GM12874 (cell line): ENCODE data around the gene CMTM6.

Experiments
- CTCF ChIP-seq: IDR thresholded peaks from 2 replicates; pipeline ENCODE4 v1.5.1; 2011; ENCODE audit warnings: low read depth, mild to moderate bottlenecking, control low read depth, low read length, moderate library complexity; ENCODE audit not compliant: insufficient read depth

The CMTM6 gene

DNA sequence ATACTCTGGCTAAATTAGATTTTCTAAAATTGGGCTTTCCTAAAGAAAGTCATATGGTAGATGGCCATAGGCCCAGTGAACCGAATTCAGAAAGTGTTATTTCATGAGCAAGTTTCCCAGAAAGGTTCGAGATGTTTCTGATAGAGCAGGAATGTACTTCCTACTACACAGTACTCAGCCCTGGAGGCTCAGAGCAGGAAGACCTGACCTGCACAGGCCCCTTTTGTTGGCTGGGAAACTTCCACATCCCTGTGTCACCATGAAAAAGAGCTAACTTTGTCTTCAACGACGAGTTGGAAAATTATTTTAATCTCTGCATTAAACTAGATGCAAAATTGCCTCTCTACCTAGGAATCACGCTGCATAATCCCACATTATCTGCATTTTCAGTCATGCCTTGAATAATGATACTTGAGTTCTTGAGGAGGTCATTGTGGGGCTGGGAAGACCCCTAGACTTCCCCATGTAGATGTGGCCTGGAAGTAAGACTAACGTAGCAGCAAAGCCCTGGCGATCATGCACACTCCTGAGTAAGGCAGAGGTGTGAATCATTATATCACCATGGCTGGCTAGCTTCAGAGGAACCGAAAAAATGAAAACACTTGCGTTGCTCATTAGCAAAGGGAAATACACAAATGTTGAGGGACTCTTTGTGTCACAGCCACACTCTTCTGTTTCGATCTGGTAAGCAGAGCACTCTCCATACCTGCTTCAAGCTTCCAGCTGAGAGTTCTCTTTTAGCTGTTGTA is 63.9 kb downstream of the CMTM6 start:
- TF ChIP-seq CTCF: no peak

DNA sequence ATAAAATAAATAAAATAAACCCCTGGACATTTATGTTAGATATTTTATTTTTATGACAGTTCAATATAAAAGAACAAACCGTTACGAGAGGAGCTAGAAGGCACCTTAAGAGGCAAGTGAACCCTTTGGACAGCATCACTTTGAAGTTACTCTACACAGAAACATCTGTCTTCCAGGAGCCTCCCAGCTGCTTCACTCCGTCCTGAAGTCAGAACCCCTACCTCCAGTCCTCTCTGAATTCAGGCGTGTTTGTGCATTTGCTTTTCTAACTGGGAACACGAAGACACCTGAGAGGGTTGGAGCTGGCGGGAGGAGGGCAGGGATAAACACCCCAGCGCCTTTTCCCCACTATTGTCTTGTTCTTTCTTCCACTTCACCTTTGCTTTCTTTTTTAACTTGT is 64.8 kb downstream of the CMTM6 start:
- no peak for TF ChIP-seq CTCF

- TF ChIP-seq CTCF: no peak
Observed at GRCh38 chr3:32436816-32437189, 65.8 kb downstream of the CMTM6 start.

DNA sequence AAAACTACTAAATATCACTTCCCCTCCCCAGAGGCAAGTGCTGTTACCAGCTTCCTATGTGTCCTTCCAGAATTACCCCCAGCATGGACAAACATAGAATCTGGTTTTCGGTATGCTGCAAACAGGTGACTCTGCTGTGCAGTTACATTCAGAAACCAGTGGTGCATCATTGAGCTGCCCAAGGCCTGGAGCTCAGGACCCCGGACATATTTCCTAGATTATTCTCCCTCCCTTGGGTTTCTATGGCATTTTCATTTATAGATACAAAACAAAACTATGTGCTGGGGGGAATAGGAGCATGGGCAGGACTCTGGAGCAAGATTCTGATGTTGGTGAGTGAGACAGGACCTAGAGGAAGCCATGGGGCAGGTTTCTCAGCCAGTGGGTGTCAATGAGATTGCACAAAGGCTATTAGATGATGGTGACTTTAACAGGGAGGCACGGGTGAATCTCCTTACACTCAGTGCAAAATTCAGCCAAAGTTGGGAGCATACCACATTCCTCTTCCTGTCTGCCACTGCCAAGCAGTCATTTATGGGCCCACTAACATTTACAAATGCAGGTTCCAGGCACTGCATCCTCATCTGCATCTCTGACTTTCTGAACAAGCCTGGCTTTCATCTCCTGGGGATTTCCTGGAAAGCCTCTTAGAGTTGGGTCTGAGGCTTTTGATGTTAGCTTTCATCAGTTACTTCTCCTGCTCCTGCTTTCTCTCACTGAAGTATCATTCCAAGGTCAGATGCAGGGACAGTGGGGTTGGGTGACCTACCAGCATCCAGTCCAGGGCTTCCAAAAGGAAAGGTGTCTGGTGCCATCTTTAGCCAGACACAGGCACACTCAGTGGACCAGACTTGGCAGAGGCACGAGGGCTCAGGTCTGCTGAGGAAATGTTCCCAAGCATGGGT is 66.5 kb downstream of the CMTM6 start:
- TF ChIP-seq CTCF: no peak; the same call in 1 of the 2 replicates

DNA sequence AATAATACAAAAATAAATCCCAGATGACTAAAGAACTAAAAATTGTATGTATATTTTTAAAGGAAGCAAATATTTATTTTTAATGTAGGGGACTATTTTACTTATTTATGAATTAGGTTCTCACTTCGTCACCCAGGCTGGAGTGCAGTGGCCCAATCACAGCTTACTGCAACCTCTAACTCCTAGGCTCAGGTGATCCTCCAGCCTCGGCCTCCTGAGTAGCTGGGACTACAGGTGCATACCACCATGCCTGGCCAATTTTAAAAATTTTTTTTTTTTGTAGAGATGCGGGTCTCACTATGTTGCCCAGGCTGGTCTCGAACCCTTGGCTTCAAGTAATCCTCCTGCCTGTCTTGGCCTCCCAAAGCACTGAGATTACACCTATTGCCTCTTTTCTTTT is 68.4 kb downstream of the CMTM6 start:
- no peak for TF ChIP-seq CTCF

GRCh38 chr3:32432711-32433530 is 69.7 kb downstream of the CMTM6 start:
- TF ChIP-seq CTCF: no peak
